ENCODE results near the gene DERL2. TPM values are rescaled to one million over a fixed set of nuclear protein-coding genes. Genes with fewer than 3 reads are reported as not detected.

Gene DERL2
- total RNA-seq, 6 donors from 2014 or later, result 6.3 to 60.5 (median 30.8) TPM

DNA sequence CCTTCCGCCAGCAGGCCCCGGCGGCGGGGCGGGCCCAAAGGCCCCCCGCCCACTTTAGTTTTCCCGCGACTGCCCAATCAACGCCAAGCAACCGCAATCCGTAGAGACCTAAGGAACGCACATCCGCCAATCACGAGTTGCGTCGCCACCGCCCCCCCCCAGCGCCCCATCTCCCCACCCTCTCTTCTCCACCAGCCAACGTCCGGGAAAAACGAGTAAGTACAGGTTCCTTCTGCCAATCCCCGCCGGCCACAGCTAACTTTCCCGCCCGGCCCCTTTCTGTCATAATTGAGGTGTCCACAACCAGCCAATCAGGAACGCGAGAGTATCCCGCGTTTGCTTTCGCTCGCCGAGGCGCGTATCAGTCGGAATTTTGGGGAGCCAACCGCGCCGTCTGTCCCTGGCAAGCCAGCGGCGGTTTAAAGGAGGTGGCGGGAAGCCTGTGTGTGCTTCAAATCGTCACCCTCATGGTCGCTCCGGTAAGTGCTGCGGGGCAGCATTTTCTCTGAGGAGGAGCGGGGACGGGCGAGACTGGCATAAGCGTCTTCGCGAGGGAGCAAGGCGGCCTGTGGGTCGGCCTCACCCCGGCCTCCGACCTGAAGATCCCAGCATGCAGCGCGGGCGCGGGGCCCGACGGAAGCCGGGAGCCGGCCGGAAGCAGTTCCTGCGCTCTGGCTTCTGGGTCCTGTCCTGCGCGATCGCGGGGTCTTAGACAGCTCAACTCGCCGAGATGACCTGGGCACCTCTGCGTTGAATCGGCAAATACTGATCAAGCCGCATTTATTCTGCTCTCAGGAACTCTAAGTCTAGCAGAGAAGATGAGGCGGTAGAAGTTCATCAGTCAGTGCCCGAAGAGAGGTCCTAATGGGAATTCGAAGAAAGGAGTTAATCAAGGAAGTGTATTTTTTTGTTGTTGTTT is 487 bp upstream of the DERL2 start, which contains the start of gene MIS12:
TSS of gene MIS12 (plus strand) at position 361 of the 919 bp plus-strand sequence. CDS start 2,297 bp downstream, outside the sequence.
- H3K4me3 ChIP-seq, result peak within 1 kb of the TSS; percentile 75 to 91 (median 88)
- no peaks in the 10 kb centered on the region for H3K9me3 ChIP-seq
- H3K36me3 ChIP-seq, result peaks cover 7 to 61% (median 40%) of the 10 kb centered on the region in 4 donors
- WGBS, 2 donors, result 0 to 1% methylated on average over 37 to 63 of the region's 77 CpGs
- peak; percentile 98 to 99 for ATAC-seq (ENCODE audit: low FRiP score in 2 of 2)
- peaks cover 19 to 35% (median 21%) of the 10 kb centered on the region in 4 donors for H3K4me1 ChIP-seq
- H3K27me3 ChIP-seq, result no peaks in the 10 kb centered on the region
- peak within 1 kb of the TSS; percentile 96 to 99 (median 98) for H3K27ac ChIP-seq
- DNase-seq, result peak; percentile 98 to 99
- TF ChIP-seq POLR2A (IDR thresholded peaks at IDR 0.05) (peak; percentile 55 to 89 (median 76)), EP300 (IDR thresholded peaks at IDR 0.05) (no peak), POLR2AphosphoS5 (IDR thresholded peaks at IDR 0.05) (peak; percentile 79 to 95)
- TF ChIP-seq, protein P1, sequence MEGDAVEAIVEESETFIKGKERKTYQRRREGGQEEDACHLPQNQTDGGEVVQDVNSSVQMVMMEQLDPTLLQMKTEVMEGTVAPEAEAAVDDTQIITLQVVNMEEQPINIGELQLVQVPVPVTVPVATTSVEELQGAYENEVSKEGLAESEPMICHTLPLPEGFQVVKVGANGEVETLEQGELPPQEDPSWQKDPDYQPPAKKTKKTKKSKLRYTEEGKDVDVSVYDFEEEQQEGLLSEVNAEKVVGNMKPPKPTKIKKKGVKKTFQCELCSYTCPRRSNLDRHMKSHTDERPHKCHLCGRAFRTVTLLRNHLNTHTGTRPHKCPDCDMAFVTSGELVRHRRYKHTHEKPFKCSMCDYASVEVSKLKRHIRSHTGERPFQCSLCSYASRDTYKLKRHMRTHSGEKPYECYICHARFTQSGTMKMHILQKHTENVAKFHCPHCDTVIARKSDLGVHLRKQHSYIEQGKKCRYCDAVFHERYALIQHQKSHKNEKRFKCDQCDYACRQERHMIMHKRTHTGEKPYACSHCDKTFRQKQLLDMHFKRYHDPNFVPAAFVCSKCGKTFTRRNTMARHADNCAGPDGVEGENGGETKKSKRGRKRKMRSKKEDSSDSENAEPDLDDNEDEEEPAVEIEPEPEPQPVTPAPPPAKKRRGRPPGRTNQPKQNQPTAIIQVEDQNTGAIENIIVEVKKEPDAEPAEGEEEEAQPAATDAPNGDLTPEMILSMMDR (IDR thresholded peaks at IDR 0.05), result peak in 1 of 6 experiments; percentile 15

DNA sequence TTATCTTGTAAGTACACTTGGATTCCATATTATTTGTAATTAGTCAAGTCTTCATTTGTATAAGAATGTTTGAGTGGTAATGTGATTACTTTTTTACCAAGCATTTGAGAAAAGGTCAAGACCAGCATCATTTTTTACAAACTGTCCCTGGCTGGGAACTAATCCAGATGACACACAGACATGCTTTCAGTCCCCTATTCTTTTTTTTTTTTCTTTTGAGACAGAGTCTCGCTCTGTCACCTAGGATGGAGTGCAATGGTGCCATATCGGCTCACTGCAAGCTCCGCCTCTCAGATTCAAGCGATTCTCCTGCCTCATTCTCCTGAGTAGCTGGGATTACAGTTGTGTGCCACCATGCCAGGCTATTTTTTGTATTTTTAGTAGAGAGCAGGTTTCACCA is 4.5 kb downstream of the DERL2 start:
- 93 to 99% methylated on average over 4 of the region's 4 CpGs for WGBS, 2 donors
- H3K9me3 ChIP-seq, result no peaks in the 10 kb centered on the region
- H3K36me3 ChIP-seq, result peaks cover 29 to 84% (median 66%) of the 10 kb centered on the region in 4 donors
- H3K4me1 ChIP-seq, result peaks cover 9 to 20% (median 11%) of the 10 kb centered on the region in 4 donors
- no peak for TF ChIP-seq POLR2A (IDR thresholded peaks at IDR 0.05)
- no peak for TF ChIP-seq POLR2AphosphoS5 (IDR thresholded peaks at IDR 0.05)
- TF ChIP-seq, protein P1 (IDR thresholded peaks at IDR 0.05), result no peak
- no peak for TF ChIP-seq EP300 (IDR thresholded peaks at IDR 0.05)
- DNase-seq (no peak), ATAC-seq (ENCODE audit: low FRiP score in 2 of 2) (no peak)
- H3K27ac ChIP-seq, result no peak overlapping the region
- no peaks in the 10 kb centered on the region for H3K27me3 ChIP-seq
- H3K4me3 ChIP-seq, result no peak overlapping the region

DNA sequence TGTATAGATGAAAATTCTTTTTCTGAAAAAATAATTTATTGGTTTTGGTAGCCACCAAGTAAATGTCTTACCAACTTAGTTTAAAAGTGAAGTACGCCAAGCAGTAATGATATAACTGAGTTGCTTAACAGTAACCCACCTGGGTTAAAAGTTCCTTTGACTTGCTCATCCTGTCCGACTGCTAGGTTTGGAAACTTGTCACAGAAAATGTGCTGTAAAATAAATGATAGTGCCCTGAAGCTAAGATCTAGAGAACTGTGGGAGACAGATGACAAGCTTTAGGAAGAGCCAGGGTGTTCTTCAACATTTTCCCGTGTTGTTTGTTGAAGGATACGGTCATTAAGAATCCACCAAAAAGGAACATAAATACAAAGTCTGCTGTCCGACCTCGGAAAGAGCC is 5.0 kb downstream of the DERL2 start:
- 79 to 90% methylated on average over 6 of the region's 6 CpGs for WGBS, 2 donors
- ATAC-seq (ENCODE audit: low FRiP score in 2 of 2) (no peak), DNase-seq (no peak)
- TF ChIP-seq, protein P1 (IDR thresholded peaks at IDR 0.05), result no peak
- TF ChIP-seq POLR2A (IDR thresholded peaks at IDR 0.05) (no peak), EP300 (IDR thresholded peaks at IDR 0.05) (no peak), POLR2AphosphoS5 (IDR thresholded peaks at IDR 0.05) (no peak)
- no peaks in the 10 kb centered on the region for H3K9me3 ChIP-seq
- no peak overlapping the region for H3K27ac ChIP-seq
- H3K36me3 ChIP-seq, result peaks cover 29 to 89% (median 67%) of the 10 kb centered on the region in 4 donors
- no peaks in the 10 kb centered on the region for H3K27me3 ChIP-seq
- peaks cover 9 to 20% (median 11%) of the 10 kb centered on the region in 4 donors for H3K4me1 ChIP-seq
- H3K4me3 ChIP-seq, result no peak overlapping the region

DNA sequence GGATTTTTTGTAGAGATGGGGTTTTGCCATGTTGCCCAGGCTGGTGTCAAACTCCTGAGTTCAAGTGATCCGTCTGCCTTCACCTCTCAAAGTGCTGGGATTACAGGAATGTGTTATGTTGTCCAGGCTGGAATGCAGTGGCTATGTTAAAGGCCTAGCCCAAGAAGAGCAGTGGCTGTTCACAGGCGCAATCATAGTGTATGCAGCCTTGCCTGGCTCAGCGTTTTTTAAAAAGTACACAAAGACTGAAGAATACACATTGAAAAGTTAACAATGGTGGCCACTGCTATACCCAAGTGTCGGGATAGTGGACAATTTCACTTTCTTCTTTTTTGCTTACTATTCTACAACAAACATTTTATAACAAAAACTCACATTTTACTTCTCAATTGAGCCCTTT is 7.0 kb downstream of the DERL2 start:
- Histone ChIP-seq H3K36me3 (peaks cover 33 to 99% (median 79%) of the 10 kb centered on the region in 4 donors), H3K9me3 (no peaks in the 10 kb centered on the region), H3K4me3 (no peak overlapping the region), H3K27ac (no peak overlapping the region), H3K4me1 (peaks cover 0 to 2% (median 0%) of the 10 kb centered on the region in 4 donors), H3K27me3 (no peaks in the 10 kb centered on the region)
- TF ChIP-seq EP300 (IDR thresholded peaks at IDR 0.05) (no peak), POLR2A (IDR thresholded peaks at IDR 0.05) (no peak), POLR2AphosphoS5 (IDR thresholded peaks at IDR 0.05) (no peak)
- TF ChIP-seq, protein P1 (IDR thresholded peaks at IDR 0.05), result no peak
- 93 to 98% methylated on average over 4 of the region's 4 CpGs for WGBS, 2 donors
- ATAC-seq (ENCODE audit: low FRiP score in 2 of 2) (no peak), DNase-seq (no peak)
